Adrenal gland (tissue), 12 donors: ENCODE results near the gene ERCC2. TPM values are rescaled to one million over a fixed set of nuclear protein-coding genes. Genes with fewer than 3 reads are reported as not detected.

ENCODE experiments used
- DNase-seq, 7 donors: peaks; one replicate each; pipeline ENCODE4 v3.0.0-alpha.2; 2019 to 2020
- H3K27ac ChIP-seq, 5 donors: fragments of 200-600 bp; sonication (generic) in 4 of 5; 1 replicate in 3 of 5; 2 replicates in 2 of 5; pipeline versions ENCODE4 v1.5.1 to v1.8.0; 2016 to 2020; ENCODE audit warnings: mild to moderate bottlenecking in 1 of 5
- H3K27me3 ChIP-seq: fragments of 200-600 bp; 2 replicates; pipeline ENCODE4 v1.8.0; 2021
- H3K36me3 ChIP-seq, 2 donors: fragments of 200-600 bp; replicated peaks in 1 of 2; 1 replicate in 1 of 2; 2 replicates in 1 of 2; pipeline versions ENCODE4 v1.5.1 to v1.8.0; 2018 to 2022
- H3K4me1 ChIP-seq, 2 donors: fragments of 200-600 bp; replicated peaks in 1 of 2; 1 replicate in 1 of 2; 2 replicates in 1 of 2; pipeline versions ENCODE4 v1.5.1 to v1.8.0; 2018 to 2021
- H3K4me3 ChIP-seq, 4 donors: fragments of 200-600 bp; sonication (generic) in 3 of 4; one replicate each; pipeline ENCODE4 v1.5.1; 2016 to 2018
- H3K9me3 ChIP-seq, 3 donors: fragments of 200-600 bp; sonication (generic) in 1 of 3; replicated peaks in 1 of 3; 1 replicate in 2 of 3; 2 replicates in 1 of 3; pipeline versions ENCODE4 v1.5.1 to v1.8.0; 2016 to 2021
- CTCF ChIP-seq, 6 experiments: fragments of 450-650 bp in 4 of 6; fragments of 200-600 bp in 2 of 6; sonication (generic) in 1 of 6; IDR thresholded peaks; 1 replicate in 5 of 6; 2 replicates in 1 of 6; pipeline versions ENCODE4 v1.5.1 to v1.8.0; 2016 to 2021; ENCODE audit warnings: antibody characterized with exemption in 6 of 6, mild to moderate bottlenecking in 2 of 6, moderate library complexity in 1 of 6
- POLR2A ChIP-seq, 2 donors: fragments of 450-650 bp; IDR thresholded peaks; one replicate each; pipeline ENCODE4 v1.6.1; 2017; ENCODE audit warnings: antibody characterized with exemption in 2 of 2, mild to moderate bottlenecking in 2 of 2, moderate library complexity in 1 of 2
- WGBS, 4 donors: extraction: QIAGEN DNeasy Blood & Tissue Kit in 2 of 4; methylation state at CpG; one replicate each; pipeline versions ENCODE4 v1.1.5 to v1.1.7; 2013 to 2017; 5-methylcytosine and 5-hydroxymethylcytosine counted together
- intact Hi-C, 2 donors: fragments of 100-400 bp; cut with DNase I; formaldehyde crosslinking; loops; one replicate each; pipeline versions ENCODE4 v1.14.1 to v1.15.0; 2022 to 2023
- polyA plus RNA-seq, 3 donors: library from polyadenylated mRNA; stranded (reverse); fragments of 200-250 nt in 2 of 3; fragments of 350-450 nt in 1 of 3; fragmentation: Illumina TruSeq in 1 of 3; extraction: RNeasy Lipid Tissue Mini Kit (QIAGEN cat#74804) in 1 of 3; gene quantifications; one replicate each; pipeline ENCODE4 v1.2.3, GENCODE V29; 2013 to 2014
- total RNA-seq, 9 donors: library from RNA; depleted of rRNA in 4 of 9; stranded (reverse); fragments of >200 nt in 4 of 9; fragments of 120-200 nt in 1 of 9; fragmentation: NEBNext Ultra II Directional in 1 of 9; extraction: Animal tissue kit (Norgen Biotek cat#: 25700) in 1 of 9; gene quantifications; one replicate each; pipeline versions ENCODE4 v1.1.0 to v1.2.4, GENCODE V29; 2013 to 2023
- donor health status: healthy with polysubstance abuse.
- donor health status: Bipolar disorder and iron deficiency.
- donor health status: DM: yes; HTN: yes; CAD: no.
- donor health status: DM: no; HTN: no; CAD: no.
- donor health status: DM: no; HTN: no; CAD: no.
- donor health status: DM: yes; HTN: yes; CAD: no.

ERCC2 gene
- total and polyA plus RNA-seq, 12 donors: 10.1 to 53.3 (median 26.9) TPM

GRCh38 chr19:45322311-45322710 lies 48.1 kb downstream of the ERCC2 start:
- TF ChIP-seq POLR2A (IDR thresholded peaks at IDR 0.05) (no peak), CTCF (IDR thresholded peaks at IDR 0.05) (no peak)
- WGBS, 4 donors: 57 to 72% (median 67%) methylated on average over 7 to 11 of the region's 11 CpGs
- intact Hi-C loops: no loop called here
- H3K4me3 ChIP-seq: no peak overlapping the region
- H3K27ac ChIP-seq: no peak overlapping the region
- peaks cover 11% of the 10 kb centered on the region for H3K27me3 ChIP-seq
- H3K4me1 ChIP-seq: no peaks in the 10 kb centered on the region
- H3K36me3 ChIP-seq: no peaks in the 10 kb centered on the region
- H3K9me3 ChIP-seq: no peaks in the 10 kb centered on the region
- no peak for DNase-seq

- no peaks in the 10 kb centered on the region for H3K4me1 ChIP-seq
- intact Hi-C loops: no loop called here
- no peak for TF ChIP-seq CTCF (IDR thresholded peaks at IDR 0.05)
- no peak for TF ChIP-seq POLR2A (IDR thresholded peaks at IDR 0.05)
- DNase-seq: no peak
- no peaks in the 10 kb centered on the region for H3K9me3 ChIP-seq
- no peak overlapping the region for H3K4me3 ChIP-seq
- H3K36me3 ChIP-seq: no peaks in the 10 kb centered on the region
- H3K27me3 ChIP-seq: peaks cover 11% of the 10 kb centered on the region
- WGBS, 4 donors: 33 to 40% (median 35%) methylated on average over 5 to 7 of the region's 7 CpGs
- H3K27ac ChIP-seq: no peak overlapping the region
Measured at GRCh38 chr19:45321848-45322247, 48.5 kb downstream of the ERCC2 start.

GRCh38 chr19:45320997-45321775 lies 49.2 kb downstream of the ERCC2 start:
- H3K27ac ChIP-seq: no peak overlapping the region
- intact Hi-C loops: no loop called here
- H3K27me3 ChIP-seq: peaks cover 15% of the 10 kb centered on the region
- no peak for DNase-seq
- H3K4me1 ChIP-seq: no peaks in the 10 kb centered on the region
- no peak for TF ChIP-seq CTCF (IDR thresholded peaks at IDR 0.05)
- TF ChIP-seq POLR2A (IDR thresholded peaks at IDR 0.05): no peak
- no peaks in the 10 kb centered on the region for H3K36me3 ChIP-seq
- WGBS, 4 donors: 77 to 90% (median 85%) methylated on average over 8 to 12 of the region's 12 CpGs
- H3K4me3 ChIP-seq: no peak overlapping the region
- no peaks in the 10 kb centered on the region for H3K9me3 ChIP-seq

GRCh38 chr19:45315304-45315703 lies 55.1 kb downstream of the ERCC2 start:
- WGBS, 4 donors: 51 to 69% (median 60%) methylated on average over 5 to 21 of the region's 21 CpGs
- H3K27ac ChIP-seq: no peak overlapping the region
- peaks cover 18% of the 10 kb centered on the region for H3K27me3 ChIP-seq
- H3K36me3 ChIP-seq: no peaks in the 10 kb centered on the region
- no peaks in the 10 kb centered on the region for H3K4me1 ChIP-seq
- no peak for TF ChIP-seq POLR2A (IDR thresholded peaks at IDR 0.05)
- no peak for TF ChIP-seq CTCF (IDR thresholded peaks at IDR 0.05)
- H3K9me3 ChIP-seq: no peaks in the 10 kb centered on the region
- no peak for DNase-seq
- intact Hi-C loops: no loop called here
- no peak overlapping the region for H3K4me3 ChIP-seq
